Natural killer cell (primary cell): ENCODE measurements around the gene SAMD10. TPM values are rescaled to one million over a fixed set of nuclear protein-coding genes. Genes with fewer than 3 reads are reported as not detected.

Source experiments
- ATAC-seq, 3 donors: fragments of 150-1000 bp in 2 of 3; fragments of 200-7000 bp in 1 of 3; cut with Tn5 transposase; 1 replicate in 1 of 3; 2 replicates in 2 of 3; pipeline ENCODE4 v1.10.0; 2021; ENCODE audit warnings: mild to moderate bottlenecking in 2 of 3, moderate library complexity in 2 of 3
- DNase-seq, 2 donors: peaks; one replicate each; pipeline versions ENCODE4 v3.0.0 to v3.0.0-alpha.2; 2013 to 2021; ENCODE audit warnings: mixed read lengths in 1 of 2
- H3K27ac ChIP-seq: one replicate; pipeline ENCODE4 v1.5.1; 2013; ENCODE audit warnings: mild to moderate bottlenecking, low read length
- H3K27me3 ChIP-seq: one replicate; pipeline ENCODE4 v1.6.1; 2013; ENCODE audit warnings: low read length; ENCODE audit not compliant: control insufficient read depth, insufficient read depth
- H3K36me3 ChIP-seq: one replicate; pipeline ENCODE4 v1.6.1; 2013; ENCODE audit warnings: low read length; ENCODE audit not compliant: control insufficient read depth, insufficient read depth
- H3K4me1 ChIP-seq: one replicate; pipeline ENCODE4 v1.6.1; 2013; ENCODE audit warnings: low read length; ENCODE audit not compliant: control insufficient read depth, insufficient read depth
- H3K4me3 ChIP-seq: one replicate; pipeline ENCODE4 v1.5.1; 2013; ENCODE audit warnings: low read length
- H3K9me3 ChIP-seq: one replicate; pipeline ENCODE4 v1.6.1; 2013; ENCODE audit warnings: low read length; ENCODE audit not compliant: control insufficient read depth, insufficient read depth
- H3K27ac Mint-ChIP-seq, 2 donors: one replicate each; pipeline ENCODE4 v1.8.0; 2022; ENCODE audit warnings: mild to moderate bottlenecking in 2 of 2, mixed read lengths in 2 of 2, moderate library complexity in 1 of 2
- H3K27me3 Mint-ChIP-seq, 2 donors: one replicate each; pipeline ENCODE4 v1.8.0; 2022; ENCODE audit warnings: low read depth in 2 of 2, mixed read lengths in 2 of 2
- H3K36me3 Mint-ChIP-seq: one replicate; pipeline ENCODE4 v1.8.0; 2022; ENCODE audit warnings: mixed read lengths
- H3K4me1 Mint-ChIP-seq, 2 donors: one replicate each; pipeline ENCODE4 v1.8.0; 2022; ENCODE audit warnings: mixed read lengths in 2 of 2
- H3K4me3 Mint-ChIP-seq: one replicate; pipeline ENCODE4 v1.8.0; 2022; ENCODE audit warnings: mild to moderate bottlenecking, moderate library complexity, mixed read lengths
- H3K9me3 Mint-ChIP-seq, 2 donors: one replicate each; pipeline ENCODE4 v1.8.0; 2022; ENCODE audit warnings: mixed read lengths in 2 of 2
- CTCF ChIP-seq: fragments of 200-600 bp; IDR thresholded peaks from one replicate; pipeline ENCODE4 v1.8.0; 2022; ENCODE audit warnings: antibody characterized with exemption
- WGBS: methylation state at CpG from one replicate; pipeline ENCODE4 v1.1.7; 2013; ENCODE audit warnings: missing lambda C conversion rate; ENCODE audit not compliant: insufficient coverage; 5-methylcytosine and 5-hydroxymethylcytosine counted together
- intact Hi-C: fragments of 100-400 bp; cut with micrococcal nuclease; formaldehyde crosslinking; loops from one replicate; pipeline ENCODE4 v1.14.2; 2022
- total RNA-seq, 4 donors: library from RNA; stranded (reverse); fragments of 120-200 nt in 1 of 4; gene quantifications; one replicate each; pipeline versions ENCODE4 v1.2.3 to v1.2.4, GENCODE V29; 2013 to 2022

Gene SAMD10
- total RNA-seq, 3 donors from 2014 or later (not counting 1 experiment from before 2014, with no cell fraction given), result 15.2 to 22.3 (median 17.6) TPM

- H3K27ac Mint-ChIP-seq, result no peak overlapping the region
- no peaks in the 10 kb centered on the region for H3K27me3 ChIP-seq
- 99% methylated on average over 18 of the region's 18 CpGs for WGBS
- DNase-seq (no peak), ATAC-seq (no peak)
- intact Hi-C loops, result no loop called here
- no peaks in the 10 kb centered on the region for H3K9me3 ChIP-seq
- H3K4me1 ChIP-seq, result no peaks in the 10 kb centered on the region
- H3K36me3 Mint-ChIP-seq, result no peaks in the 10 kb centered on the region
- no peaks in the 10 kb centered on the region for H3K9me3 Mint-ChIP-seq
- no peak for TF ChIP-seq CTCF
- no peak overlapping the region for H3K4me3 ChIP-seq
- H3K4me3 Mint-ChIP-seq, result no peak overlapping the region
- H3K4me1 Mint-ChIP-seq, result peaks cover 0 to 6% of the 10 kb centered on the region in 2 donors
- H3K27ac ChIP-seq, result no peak overlapping the region
- no peaks in the 10 kb centered on the region for H3K27me3 Mint-ChIP-seq
- peaks cover 85% of the 10 kb centered on the region for H3K36me3 ChIP-seq
These were observed 45.8 kb upstream of the SAMD10 start for GRCh38 chr20:64025101-64025825.

GRCh38 chr20:64024141-64024990 lies 44.9 kb upstream of the SAMD10 start:
- H3K4me1 Mint-ChIP-seq, result peaks cover 0 to 6% of the 10 kb centered on the region in 2 donors
- WGBS, result 97% methylated on average over 17 of the region's 17 CpGs
- no peaks in the 10 kb centered on the region for H3K27me3 Mint-ChIP-seq
- H3K36me3 Mint-ChIP-seq, result no peaks in the 10 kb centered on the region
- Histone ChIP-seq H3K4me1 (no peaks in the 10 kb centered on the region), H3K9me3 (no peaks in the 10 kb centered on the region), H3K27ac (no peak overlapping the region), H3K27me3 (no peaks in the 10 kb centered on the region), H3K4me3 (no peak overlapping the region), H3K36me3 (peaks cover 81% of the 10 kb centered on the region)
- ATAC-seq (no peak), DNase-seq (no peak)
- TF ChIP-seq CTCF, result no peak
- H3K4me3 Mint-ChIP-seq, result no peak overlapping the region
- H3K9me3 Mint-ChIP-seq, result no peaks in the 10 kb centered on the region
- no peak overlapping the region for H3K27ac Mint-ChIP-seq
- intact Hi-C loops, result no loop called here

- WGBS, result 97% methylated on average over 15 of the region's 15 CpGs
- no peaks in the 10 kb centered on the region for H3K27me3 Mint-ChIP-seq
- H3K4me1 Mint-ChIP-seq, result peaks cover 0 to 6% of the 10 kb centered on the region in 2 donors
- H3K36me3 ChIP-seq, result peaks cover 81% of the 10 kb centered on the region
- no peaks in the 10 kb centered on the region for H3K9me3 Mint-ChIP-seq
- H3K4me3 Mint-ChIP-seq, result no peak overlapping the region
- H3K27me3 ChIP-seq, result no peaks in the 10 kb centered on the region
- H3K4me1 ChIP-seq, result no peaks in the 10 kb centered on the region
- DNase-seq (no peak), ATAC-seq (no peak)
- intact Hi-C loops, result no loop called here
- no peaks in the 10 kb centered on the region for H3K36me3 Mint-ChIP-seq
- no peak overlapping the region for H3K27ac Mint-ChIP-seq
- H3K4me3 ChIP-seq, result no peak overlapping the region
- no peaks in the 10 kb centered on the region for H3K9me3 ChIP-seq
- H3K27ac ChIP-seq, result no peak overlapping the region
- no peak for TF ChIP-seq CTCF
These were observed 44.1 kb upstream of the SAMD10 start for GRCh38 chr20:64023361-64024140.
